ENCODE results near the gene OAS3. TPM values are rescaled to one million over a fixed set of nuclear protein-coding genes. Genes with fewer than 3 reads are reported as not detected.

OAS3 gene
- total RNA-seq, 1 donor from 2014 or later, result 20.1 TPM

- intact Hi-C loops (cut with DNase I), result no loop called here
- no peak for DNase-seq (ENCODE audit: extremely low spot score in 2 of 2)
Measured at GRCh38 chr12:112927475-112927874, 10.8 kb upstream of the OAS3 start.

GRCh38 chr12:112927925-112928324, 10.3 kb upstream of the OAS3 start:
- no peak for DNase-seq (ENCODE audit: extremely low spot score in 2 of 2)
- Histone ChIP-seq H3K9me3 (no peaks in the 10 kb centered on the region), H3K27me3 (no peaks in the 10 kb centered on the region), H3K27ac (no peak overlapping the region), H3K4me1 (no peaks in the 10 kb centered on the region), H3K36me3 (no peaks in the 10 kb centered on the region), H3K4me3 (no peak overlapping the region)
- intact Hi-C loops (cut with DNase I), result no loop called here
- TF ChIP-seq POLR2AphosphoS5 (IDR thresholded peaks at IDR 0.05; ENCODE audit: insufficient read depth in 1 of 2, low read depth in 1 of 2) (no peak), POLR2A (IDR thresholded peaks at IDR 0.05) (no peak), CTCF (IDR thresholded peaks at IDR 0.05) (no peak)

More at GRCh38 chr12:112927475-112927874, 10.8 kb upstream of the OAS3 start:
- no peak overlapping the region for H3K27ac ChIP-seq
- TF ChIP-seq POLR2AphosphoS5 (IDR thresholded peaks at IDR 0.05; ENCODE audit: insufficient read depth in 1 of 2, low read depth in 1 of 2) (no peak), CTCF (IDR thresholded peaks at IDR 0.05) (no peak), POLR2A (IDR thresholded peaks at IDR 0.05) (no peak)
- H3K4me3 ChIP-seq, result no peak overlapping the region
- no peaks in the 10 kb centered on the region for H3K4me1 ChIP-seq
- no peaks in the 10 kb centered on the region for H3K9me3 ChIP-seq
- no peaks in the 10 kb centered on the region for H3K36me3 ChIP-seq
- no peaks in the 10 kb centered on the region for H3K27me3 ChIP-seq

DNA sequence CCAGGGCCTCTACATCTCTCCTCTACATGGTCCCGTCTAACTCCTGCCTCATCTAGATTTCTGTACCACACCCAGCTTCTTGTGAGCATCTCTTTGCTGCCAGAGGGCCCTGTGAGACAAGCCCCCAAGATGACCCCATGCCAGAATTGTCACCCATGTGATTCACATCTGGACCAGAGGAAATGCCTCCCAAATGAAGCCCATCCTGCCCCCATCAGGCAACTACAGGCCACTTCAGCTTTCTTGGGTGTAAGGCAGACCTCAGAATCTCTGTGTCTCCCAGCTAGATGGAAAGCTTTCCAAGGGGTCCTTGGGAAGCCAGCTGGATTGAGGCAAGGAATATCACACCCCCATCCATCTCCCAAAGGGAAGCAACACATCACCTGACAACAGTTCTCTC, 9.3 kb upstream of the OAS3 start:
- H3K27ac ChIP-seq, result no peak overlapping the region
- no peaks in the 10 kb centered on the region for H3K27me3 ChIP-seq
- no peaks in the 10 kb centered on the region for H3K36me3 ChIP-seq
- no peaks in the 10 kb centered on the region for H3K9me3 ChIP-seq
- H3K4me1 ChIP-seq, result no peaks in the 10 kb centered on the region
- intact Hi-C loops (cut with DNase I), result no loop called here
- no peak for TF ChIP-seq POLR2A (IDR thresholded peaks at IDR 0.05)
- no peak for TF ChIP-seq CTCF (IDR thresholded peaks at IDR 0.05)
- TF ChIP-seq POLR2AphosphoS5 (IDR thresholded peaks at IDR 0.05; ENCODE audit: insufficient read depth in 1 of 2, low read depth in 1 of 2), result no peak
- DNase-seq (ENCODE audit: extremely low spot score in 2 of 2), result peak in 1 of 2 donors; percentile 64
- no peak overlapping the region for H3K4me3 ChIP-seq

GRCh38 chr12:112929715-112930114, 8.6 kb upstream of the OAS3 start:
- intact Hi-C loops (cut with DNase I), result no loop called here
- DNase-seq (ENCODE audit: extremely low spot score in 2 of 2), result no peak
- Histone ChIP-seq H3K36me3 (no peaks in the 10 kb centered on the region), H3K27ac (no peak overlapping the region), H3K27me3 (no peaks in the 10 kb centered on the region), H3K4me1 (no peaks in the 10 kb centered on the region), H3K4me3 (no peak overlapping the region), H3K9me3 (no peaks in the 10 kb centered on the region)
- TF ChIP-seq POLR2A (IDR thresholded peaks at IDR 0.05) (no peak), POLR2AphosphoS5 (IDR thresholded peaks at IDR 0.05; ENCODE audit: insufficient read depth in 1 of 2, low read depth in 1 of 2) (no peak), CTCF (IDR thresholded peaks at IDR 0.05) (no peak)

GRCh38 chr12:112930350-112930749, 7.9 kb upstream of the OAS3 start:
- no peak overlapping the region for H3K27ac ChIP-seq
- DNase-seq (ENCODE audit: extremely low spot score in 2 of 2), result peak in 1 of 2 donors; percentile 82
- no peaks in the 10 kb centered on the region for H3K9me3 ChIP-seq
- H3K36me3 ChIP-seq, result no peaks in the 10 kb centered on the region
- intact Hi-C loops (cut with DNase I), result no loop called here
- no peaks in the 10 kb centered on the region for H3K27me3 ChIP-seq
- TF ChIP-seq CTCF (IDR thresholded peaks at IDR 0.05) (no peak), POLR2A (IDR thresholded peaks at IDR 0.05) (no peak), POLR2AphosphoS5 (IDR thresholded peaks at IDR 0.05; ENCODE audit: insufficient read depth in 1 of 2, low read depth in 1 of 2) (no peak)
- H3K4me3 ChIP-seq, result no peak overlapping the region
- no peaks in the 10 kb centered on the region for H3K4me1 ChIP-seq
